Trophoblast cell (in vitro differentiated cells and primary cell): Measurements from ENCODE around the gene VASN.
"Not testable (repeated sequence)": the region's sequence is repeated elsewhere in the genome, so short reads cannot be mapped to it uniquely, and the experiment has no call there.

Experiments
- DNase-seq, 2 donors: peaks; one replicate each; pipeline ENCODE4 v3.0.0-alpha.2; 2016
- H2AFZ ChIP-seq: 2 replicates; pipeline ENCODE4 v1.6.1; 2013; ENCODE audit warnings: low read length, moderate library complexity, mild to moderate bottlenecking; ENCODE audit not compliant: insufficient read depth, poor library complexity
- H2AK5ac ChIP-seq: 2 replicates; pipeline ENCODE4 v1.6.1; 2013; ENCODE audit warnings: mild to moderate bottlenecking, low read length
- H2BK120ac ChIP-seq: 2 replicates; pipeline ENCODE4 v1.6.1; 2013; ENCODE audit warnings: low read length, mild to moderate bottlenecking, moderate library complexity; ENCODE audit not compliant: insufficient read depth, poor library complexity
- H2BK12ac ChIP-seq: 2 replicates; pipeline ENCODE4 v1.6.1; 2013; ENCODE audit warnings: mild to moderate bottlenecking, low read length, moderate library complexity
- H2BK5ac ChIP-seq: 2 replicates; pipeline ENCODE4 v1.6.1; 2013; ENCODE audit warnings: low read length, low read depth, moderate library complexity, mild to moderate bottlenecking; ENCODE audit not compliant: poor library complexity
- H3K14ac ChIP-seq: 2 replicates; pipeline ENCODE4 v1.6.1; 2013; ENCODE audit warnings: mild to moderate bottlenecking, low read length
- H3K18ac ChIP-seq: 2 replicates; pipeline ENCODE4 v1.6.1; 2013; ENCODE audit warnings: mild to moderate bottlenecking, low read length
- H3K23ac ChIP-seq: 2 replicates; pipeline ENCODE4 v1.6.1; 2013; ENCODE audit warnings: low read length
- H3K27ac ChIP-seq: 2 replicates; pipeline ENCODE4 v1.5.1; 2013; ENCODE audit warnings: low read depth, mild to moderate bottlenecking, inconsistent platforms, low read length, moderate library complexity
- H3K27me3 ChIP-seq: 2 replicates; pipeline ENCODE4 v1.6.1; 2013; ENCODE audit warnings: inconsistent platforms, mild to moderate bottlenecking, low read length, moderate library complexity; ENCODE audit not compliant: insufficient read depth
- H3K36me3 ChIP-seq, 2 experiments: 1 replicate in 1 of 2; 2 replicates in 1 of 2; pipeline ENCODE4 v1.6.1; 2013; ENCODE audit warnings: low read length in 2 of 2, mild to moderate bottlenecking in 2 of 2, moderate library complexity in 1 of 2; ENCODE audit not compliant: insufficient read depth in 2 of 2, control insufficient read depth in 1 of 2
- H3K4ac ChIP-seq: 2 replicates; pipeline ENCODE4 v1.6.1; 2013; ENCODE audit warnings: low read depth, mild to moderate bottlenecking, low read length, moderate library complexity
- H3K4me1 ChIP-seq, 2 experiments: 1 replicate in 1 of 2; 2 replicates in 1 of 2; pipeline ENCODE4 v1.6.1; 2013; ENCODE audit warnings: low read length in 2 of 2, mild to moderate bottlenecking in 2 of 2, moderate library complexity in 1 of 2; ENCODE audit not compliant: insufficient read depth in 2 of 2, control insufficient read depth in 1 of 2
- H3K4me2 ChIP-seq: 2 replicates; pipeline ENCODE4 v1.6.1; 2013; ENCODE audit warnings: inconsistent platforms, mild to moderate bottlenecking, low read length, moderate library complexity
- H3K4me3 ChIP-seq: 2 replicates; pipeline ENCODE4 v1.5.1; 2013; ENCODE audit warnings: mild to moderate bottlenecking, low read depth, low read length, inconsistent platforms
- H3K79me1 ChIP-seq: one replicate; pipeline ENCODE4 v1.6.1; 2013; ENCODE audit warnings: low read length
- H3K79me2 ChIP-seq: 2 replicates; pipeline ENCODE4 v1.6.1; 2013; ENCODE audit warnings: low read length, mild to moderate bottlenecking; ENCODE audit not compliant: control insufficient read depth, insufficient read depth, poor library complexity
- H3K9ac ChIP-seq: 2 replicates; pipeline ENCODE4 v1.6.1; 2013; ENCODE audit warnings: mild to moderate bottlenecking, low read length
- H3K9me3 ChIP-seq: 2 replicates; pipeline ENCODE4 v1.6.1; 2013; ENCODE audit warnings: low read depth, mild to moderate bottlenecking, control low read depth, inconsistent platforms, low read length; ENCODE audit not compliant: insufficient read depth
- H4K12ac ChIP-seq: 2 replicates; pipeline ENCODE4 v1.6.1; 2013; ENCODE audit warnings: low read depth, mild to moderate bottlenecking, low read length, moderate library complexity
- H4K8ac ChIP-seq: 2 replicates; pipeline ENCODE4 v1.6.1; 2013; ENCODE audit warnings: low read depth, mild to moderate bottlenecking, low read length, moderate library complexity
- H4K91ac ChIP-seq: one replicate; pipeline ENCODE4 v1.6.1; 2013; ENCODE audit warnings: low read depth, mild to moderate bottlenecking, low read length, moderate library complexity
- WGBS: extraction: QIAGEN DNeasy Blood & Tissue Kit; methylation state at CpG from one replicate; pipeline ENCODE4 v1.1.7; 2013; ENCODE audit warnings: missing lambda C conversion rate; ENCODE audit not compliant: insufficient read length, insufficient coverage; ENCODE audit errors: extremely low coverage; 5-methylcytosine and 5-hydroxymethylcytosine counted together

The VASN gene

DNA sequence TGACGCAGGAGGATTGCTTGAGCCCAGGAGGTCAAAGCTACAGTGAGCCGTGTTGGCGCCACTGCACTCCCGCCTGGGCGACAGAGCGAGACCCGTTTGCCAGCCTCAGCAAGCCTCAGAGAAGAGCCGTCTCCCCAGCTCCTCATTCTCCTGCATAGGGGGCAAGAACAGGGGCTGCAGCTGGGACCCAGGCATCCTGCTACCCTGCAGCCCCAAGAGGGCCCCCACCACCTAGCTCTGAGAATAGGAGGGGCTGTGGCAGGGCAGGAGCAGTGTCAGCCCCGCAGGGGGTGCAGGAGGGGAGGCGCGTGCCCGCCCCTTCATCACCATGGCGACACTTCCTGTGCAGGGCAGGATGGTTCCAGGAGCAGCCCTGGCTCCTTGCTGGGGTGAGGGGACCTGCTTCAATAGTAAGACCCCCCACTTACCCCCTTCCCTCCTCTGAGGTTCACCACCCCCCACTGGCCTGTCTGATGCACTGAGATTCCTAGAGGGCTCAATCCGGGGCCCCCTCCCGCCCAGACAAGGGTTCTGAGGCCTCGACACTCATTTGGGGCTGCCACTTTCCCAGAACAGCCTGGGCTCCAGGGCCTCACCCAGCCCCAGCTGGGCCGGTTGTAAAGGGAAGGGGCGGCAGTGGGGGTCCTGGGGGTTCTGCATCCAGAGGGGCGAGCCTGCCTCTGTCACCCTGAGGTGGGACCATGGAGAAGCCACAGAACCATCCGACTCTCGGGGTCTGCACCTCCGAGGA, 20.2 kb downstream of the VASN start:
- Histone ChIP-seq H3K27me3 (no peaks in the 10 kb centered on the region), H3K23ac (no peak overlapping the region), H3K9ac (no peak overlapping the region), H3K9me3 (no peaks in the 10 kb centered on the region), H2BK5ac (peak overlapping the region; percentile 82), H3K14ac (peak overlapping the region; percentile 88), H3K27ac (peak overlapping the region; percentile 74), H2BK12ac (peak overlapping the region; percentile 96), H3K4ac (peak overlapping the region; percentile 38), H4K8ac (peak overlapping the region; percentile 61), H3K4me2 (peak overlapping the region; percentile 44), H3K36me3 (peaks cover 0 to 6% of the 10 kb centered on the region in 2 experiments), H4K91ac (peak overlapping the region; percentile 94), H2AFZ (no peak overlapping the region), H3K79me2 (peaks cover 21% of the 10 kb centered on the region), H3K4me1 (peaks cover 62 to 73% of the 10 kb centered on the region in 2 experiments), H2AK5ac (peak overlapping the region; percentile 97), H3K79me1 (peaks cover 58% of the 10 kb centered on the region), H3K4me3 (no peak overlapping the region), H2BK120ac (peak overlapping the region; percentile 84), H3K18ac (peak overlapping the region; percentile 36), H4K12ac (no peak overlapping the region)
- no peak for DNase-seq
- whole genome bisulfite sequencing, result no CpG with 5 or more reads among the region's 22 CpGs

GRCh38 chr16:4392382-4393239, 21.0 kb downstream of the VASN start:
- H3K27me3 ChIP-seq, result no peaks in the 10 kb centered on the region
- H4K91ac ChIP-seq, result peak overlapping the region; percentile 94
- peak overlapping the region; percentile 72 for H4K8ac ChIP-seq
- H3K9me3 ChIP-seq, result no peaks in the 10 kb centered on the region
- H3K4me1 ChIP-seq, result peaks cover 55 to 65% of the 10 kb centered on the region in 2 experiments
- peak overlapping the region; percentile 96 for H2BK12ac ChIP-seq
- peak overlapping the region; percentile 88 for H3K14ac ChIP-seq
- peaks cover 17% of the 10 kb centered on the region for H3K79me2 ChIP-seq
- no peak overlapping the region for H3K4me3 ChIP-seq
- H3K9ac ChIP-seq, result peak overlapping the region; percentile 24
- no peak overlapping the region for H3K23ac ChIP-seq
- no CpG with 5 or more reads among the region's 27 CpGs for WGBS
- H3K4me2 ChIP-seq, result peak overlapping the region; percentile 44
- peak overlapping the region; percentile 66 for H3K18ac ChIP-seq
- H3K4ac ChIP-seq, result peak overlapping the region; percentile 57
- H2BK5ac ChIP-seq, result peak overlapping the region; percentile 86
- H4K12ac ChIP-seq, result peak overlapping the region; percentile 39
- H2BK120ac ChIP-seq, result peak overlapping the region; percentile 89
- H2AFZ ChIP-seq, result peak overlapping the region; percentile 13
- peak overlapping the region; percentile 74 for H3K27ac ChIP-seq
- peak overlapping the region; percentile 97 for H2AK5ac ChIP-seq
- DNase-seq, result peak; percentile 50 to 67
- H3K79me1 ChIP-seq, result peaks cover 52% of the 10 kb centered on the region
- H3K36me3 ChIP-seq, result peaks cover 0 to 6% of the 10 kb centered on the region in 2 experiments

DNA sequence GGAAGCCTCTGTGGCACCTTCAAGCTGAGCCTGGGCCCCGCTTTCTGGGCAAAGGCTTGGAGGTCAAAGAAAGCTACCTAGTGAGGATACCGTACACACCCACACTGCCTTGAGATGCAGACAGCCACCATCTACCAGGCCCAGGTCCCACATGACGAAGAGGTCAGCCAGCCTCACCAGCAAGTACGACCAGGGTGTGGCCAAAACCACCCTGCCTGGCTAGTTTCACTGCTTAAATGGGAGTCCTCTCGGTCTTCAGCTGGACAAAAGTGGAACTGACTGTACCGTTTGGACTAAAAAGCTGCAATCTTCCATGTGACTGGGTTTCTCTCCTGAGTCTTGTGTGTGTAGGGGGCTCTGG, 21.6 kb downstream of the VASN start:
- Histone ChIP-seq H3K79me1 (peaks cover 48% of the 10 kb centered on the region), H2AFZ (no peak overlapping the region), H3K9me3 (no peaks in the 10 kb centered on the region), H3K23ac (no peak overlapping the region), H3K14ac (peak overlapping the region; percentile 63), H2BK120ac (peak overlapping the region; percentile 89), H3K4ac (peak overlapping the region; percentile 57), H4K91ac (peak overlapping the region; percentile 94), H3K18ac (peak overlapping the region; percentile 66), H3K27ac (peak overlapping the region; percentile 71), H3K4me1 (peaks cover 51 to 60% of the 10 kb centered on the region in 2 experiments), H3K4me3 (no peak overlapping the region), H2AK5ac (peak overlapping the region; percentile 75), H3K4me2 (peak overlapping the region; percentile 44), H2BK5ac (peak overlapping the region; percentile 86), H3K9ac (no peak overlapping the region), H3K27me3 (no peaks in the 10 kb centered on the region), H3K79me2 (peaks cover 15% of the 10 kb centered on the region), H3K36me3 (peaks cover 0 to 6% of the 10 kb centered on the region in 2 experiments), H4K8ac (peak overlapping the region; percentile 72), H4K12ac (no peak overlapping the region), H2BK12ac (peak overlapping the region; percentile 63)
- no CpG with 5 or more reads among the region's 6 CpGs for WGBS
- peak; percentile 92 to 94 for DNase-seq

- Histone ChIP-seq H2AK5ac (peak overlapping the region; percentile 40), H2BK120ac (peak overlapping the region; percentile 89), H3K14ac (peak overlapping the region; percentile 49), H3K27ac (peak overlapping the region; percentile 71), H4K8ac (peak overlapping the region; percentile 40), H3K79me2 (peaks cover 10% of the 10 kb centered on the region), H2BK12ac (peak overlapping the region; percentile 63), H3K4ac (peak overlapping the region; percentile 9), H2BK5ac (peak overlapping the region; percentile 44), H3K79me1 (peaks cover 42% of the 10 kb centered on the region), H4K91ac (peak overlapping the region; percentile 94), H3K4me1 (peaks cover 46 to 55% of the 10 kb centered on the region in 2 experiments)
- not testable (repeated sequence) for H3K4me2 ChIP-seq, H3K36me3 ChIP-seq, H3K18ac ChIP-seq, H3K27me3 ChIP-seq, H3K9me3 ChIP-seq, H3K9ac ChIP-seq, H2AFZ ChIP-seq, H3K23ac ChIP-seq, H3K4me3 ChIP-seq, H4K12ac ChIP-seq
- peak; percentile 84 to 87 for DNase-seq
- WGBS, result no CpG with 5 or more reads among the region's 15 CpGs
These were observed 22.2 kb downstream of the VASN start for GRCh38 chr16:4393850-4394249.
